HG03469 (cell line): Measurements from ENCODE around the gene DBT.
"Not testable (repeated sequence)": the region's sequence is repeated elsewhere in the genome, so short reads cannot be mapped to it uniquely, and the experiment has no call there.

Source experiments
- ATAC-seq: cut with Tn5 transposase; IDR thresholded peaks from one replicate; pipeline ENCODE4 v1.9.1; 2021; ENCODE audit warnings: mild to moderate bottlenecking, moderate library complexity, moderate number of reproducible peaks; ENCODE audit not compliant: unreplicated experiment

Gene DBT

GRCh38 chr1:100249537-100250257, at the start of gene DBT:
TSS of gene DBT (minus strand) at chr1:100249834. CDS start at chr1:100249820, 14 bp downstream.
- ATAC-seq, result peak; percentile 100

- no peak for ATAC-seq
Measured at GRCh38 chr1:100298512-100298911, 48.9 kb upstream of the DBT start.

- not testable (repeated sequence) for ATAC-seq
Measured at GRCh38 chr1:100296997-100297396, 47.4 kb upstream of the DBT start.

GRCh38 chr1:100296140-100296539, 46.5 kb upstream of the DBT start:
- no peak for ATAC-seq

GRCh38 chr1:100292711-100293110, 43.1 kb upstream of the DBT start:
- no peak for ATAC-seq

- ATAC-seq, result no peak
Measured at GRCh38 chr1:100290291-100290690, 40.7 kb upstream of the DBT start.

GRCh38 chr1:100287162-100287561, 37.5 kb upstream of the DBT start:
- ATAC-seq, result no peak

- ATAC-seq, result no peak
Measured at GRCh38 chr1:100284591-100284990, 35.0 kb upstream of the DBT start.

GRCh38 chr1:100279954-100280682, 30.5 kb upstream of the DBT start:
- ATAC-seq, result no peak

- no peak for ATAC-seq
Measured at GRCh38 chr1:100279358-100279923, 29.8 kb upstream of the DBT start.

GRCh38 chr1:100277866-100278265, 28.2 kb upstream of the DBT start:
- ATAC-seq, result no peak

GRCh38 chr1:100268202-100268601, 18.6 kb upstream of the DBT start:
- ATAC-seq, result no peak

- no peak for ATAC-seq
Measured at GRCh38 chr1:100267284-100267683, 17.6 kb upstream of the DBT start.

GRCh38 chr1:100266741-100267140, 17.1 kb upstream of the DBT start:
- ATAC-seq, result peak; percentile 2

- peak; percentile 97 for ATAC-seq
Measured at GRCh38 chr1:100265931-100266740, 16.5 kb upstream of the DBT start, which contains the start of gene RTCA. TSS of gene RTCA (plus strand) at chr1:100266216. CDS start at chr1:100266376, 160 bp downstream.

- peak; percentile 5 for ATAC-seq
Measured at GRCh38 chr1:100265562-100265930, 15.9 kb upstream of the DBT start.

GRCh38 chr1:100264081-100264480, 14.4 kb upstream of the DBT start:
- not testable (repeated sequence) for ATAC-seq

- ATAC-seq, result no peak
Measured at GRCh38 chr1:100261686-100262085, 12.1 kb upstream of the DBT start.

- ATAC-seq, result not testable (repeated sequence)
Measured at GRCh38 chr1:100258427-100258826, 8.8 kb upstream of the DBT start.

GRCh38 chr1:100256273-100256672, 6.6 kb upstream of the DBT start:
- not testable (repeated sequence) for ATAC-seq

GRCh38 chr1:100253552-100253951, 3.9 kb upstream of the DBT start:
- no peak for ATAC-seq
